HepG2 (cell line): Measurements from ENCODE around the gene PLRG1. TPM values are rescaled to one million over a fixed set of nuclear protein-coding genes. Genes with fewer than 3 reads are reported as not detected.

ENCODE experiments used
- ATAC-seq: fragments of 200-7000 bp; cut with Tn5 transposase; 3 replicates; pipeline ENCODE4 v1.9.1; 2020; ENCODE audit warnings: mild to moderate bottlenecking, moderate library complexity
- BruUV-seq: library from RNA; stranded (reverse); fragments of 400-500 nt; replicated peaks from 2 replicates; lab custom pipeline; 2021; lab: Mats Ljungman, UMichigan
- CTCF ChIA-PET: fragments of 300-600 bp; formaldehyde crosslinking; extraction: SDS; loops from one replicate; lab custom pipeline; 2021; ENCODE audit warnings: low total read pairs, inconsistent platforms, low intra/inter-chr PET ratio; lab: Yijun Ruan, JAX
- POLR2A ChIA-PET: fragments of 350-600 bp; sonication (Branson Sonifier 250); formaldehyde crosslinking; loops from one replicate; lab custom pipeline; 2020; ENCODE audit warnings: antibody characterized with exemption, inconsistent platforms; lab: Yijun Ruan, JAX
- DNase-seq: peaks from one replicate; pipeline ENCODE4 v3.0.0-alpha.2; 2015; ENCODE audit warnings: low spot score
- FAIRE-seq: peaks from 3 replicates; lab custom pipeline; 2011; peaks lifted over from hg19 to GRCh38; lab: Jason Lieb, UNC
- H2AFZ ChIP-seq: one replicate; pipeline ENCODE4 v1.6.1; 2011; ENCODE audit warnings: low read length, inconsistent platforms
- H3K27ac ChIP-seq: fragments of 300-600 bp; 3 replicates; pipeline ENCODE4 v1.8.0; 2011; ENCODE audit warnings: mixed run types, mild to moderate bottlenecking, mixed read lengths, low read length, inconsistent platforms; ENCODE audit not compliant: insufficient read depth; ENCODE audit errors: extremely low read length
- H3K27me3 ChIP-seq, 2 experiments: fragments of 200-600 bp in 1 of 2; 2 replicates in 1 of 2; 3 replicates in 1 of 2; pipeline versions ENCODE4 v1.6.0 to v1.8.0; 2011; ENCODE audit warnings: low read length in 2 of 2, mild to moderate bottlenecking in 2 of 2, moderate library complexity in 2 of 2, inconsistent platforms in 1 of 2; ENCODE audit not compliant: insufficient read depth in 2 of 2, control insufficient read depth in 1 of 2
- H3K36me3 ChIP-seq, 2 experiments: fragments of 200-600 bp in 1 of 2; replicated peaks in 1 of 2; 2 replicates in 1 of 2; 3 replicates in 1 of 2; pipeline versions ENCODE4 v1.5.1 to v1.8.0; 2011; ENCODE audit warnings: low read length in 2 of 2, inconsistent platforms in 1 of 2; ENCODE audit not compliant: insufficient read depth in 2 of 2, control insufficient read depth in 1 of 2
- H3K4me1 ChIP-seq: 2 replicates; pipeline ENCODE4 v1.5.1; 2012; ENCODE audit warnings: low read length, inconsistent platforms; ENCODE audit not compliant: insufficient read depth
- H3K4me2 ChIP-seq: 2 replicates; pipeline ENCODE4 v1.6.0; 2011; ENCODE audit warnings: low read depth, low read length, inconsistent platforms
- H3K4me3 ChIP-seq, 3 experiments: fragments of 200-600 bp in 1 of 3; sonication (generic), shearing (Covaris generic) in 1 of 3; replicated peaks in 1 of 3; 2 replicates each; pipeline ENCODE4 v1.5.1; 2011 to 2016; ENCODE audit warnings: low read length in 3 of 3, inconsistent platforms in 2 of 3, low read depth in 2 of 3, mild to moderate bottlenecking in 2 of 3, control low read depth in 1 of 3, mixed read lengths in 1 of 3; ENCODE audit not compliant: insufficient read depth in 1 of 3
- H3K79me2 ChIP-seq: one replicate; pipeline ENCODE4 v1.6.1; 2011; ENCODE audit warnings: low read length, inconsistent platforms; ENCODE audit not compliant: insufficient read depth
- H3K9ac ChIP-seq: 2 replicates; pipeline ENCODE4 v1.6.0; 2011; ENCODE audit warnings: mild to moderate bottlenecking, low read depth, low read length, inconsistent platforms; ENCODE audit not compliant: insufficient read depth
- H3K9me3 ChIP-seq: 2 replicates; pipeline ENCODE4 v1.5.1; 2012; ENCODE audit warnings: mild to moderate bottlenecking, low read length
- H4K20me1 ChIP-seq: 2 replicates; pipeline ENCODE4 v1.6.0; 2011; ENCODE audit warnings: inconsistent platforms, mild to moderate bottlenecking, low read length, moderate library complexity; ENCODE audit not compliant: insufficient read depth
- AKAP8 ChIP-seq: sonication (generic); formaldehyde crosslinking; IDR thresholded peaks from 2 replicates; pipeline ENCODE4 v1.5.1; 2020; ENCODE audit warnings: mild to moderate bottlenecking, missing genetic modification reagents
- ATRX ChIP-seq: sonication (generic); formaldehyde crosslinking; IDR thresholded peaks from 2 replicates; pipeline ENCODE4 v1.4.0; 2020; ENCODE audit warnings: missing genetic modification reagents, borderline replicate concordance
- FOXK1 ChIP-seq: sonication (generic); formaldehyde crosslinking; IDR thresholded peaks from 2 replicates; pipeline ENCODE4 v1.4.0; 2020; ENCODE audit warnings: low read depth, missing genetic modification reagents, borderline replicate concordance
- GABPA ChIP-seq, 2 experiments: IDR thresholded peaks; 2 replicates each; pipeline ENCODE4 v1.6.1; 2011 to 2016; ENCODE audit warnings: low read depth in 2 of 2, low read length in 1 of 2, missing biosample characterization in 1 of 2, missing genetic modification characterization in 1 of 2
- HMGA1 ChIP-seq: sonication (generic); formaldehyde crosslinking; conservative IDR thresholded peaks from 2 replicates; pipeline ENCODE4 v1.4.0; 2020; ENCODE audit warnings: missing genetic modification reagents
- MIER3 ChIP-seq: IDR thresholded peaks from 2 replicates; pipeline ENCODE4 v1.6.1; 2016; ENCODE audit warnings: missing compliant biosample characterization, borderline replicate concordance
- MNT ChIP-seq: fragments of 450-650 bp; IDR thresholded peaks from 2 replicates; pipeline ENCODE4 v1.6.1; 2016
- NR2F1 ChIP-seq, 2 experiments: fragments of 450-650 bp in 1 of 2; formaldehyde crosslinking in 1 of 2; IDR thresholded peaks; 2 replicates each; pipeline versions ENCODE4 v1.5.0 to v1.6.1; 2016 to 2020; ENCODE audit warnings: mild to moderate bottlenecking in 1 of 2, missing compliant biosample characterization in 1 of 2, missing genetic modification reagents in 1 of 2, moderate library complexity in 1 of 2
- SMYD3 ChIP-seq: sonication (generic); formaldehyde crosslinking; IDR thresholded peaks from 2 replicates; pipeline ENCODE4 v1.8.1; 2023; ENCODE audit warnings: mild to moderate bottlenecking, missing genetic modification reagents
- TEAD2 ChIP-seq: sonication (generic); formaldehyde crosslinking; IDR thresholded peaks from 2 replicates; pipeline ENCODE4 v1.9.0; 2021; ENCODE audit warnings: missing genetic modification reagents
- ZFP62 ChIP-seq: sonication (generic); formaldehyde crosslinking; IDR thresholded peaks from 2 replicates; pipeline ENCODE4 v1.4.0; 2020; ENCODE audit warnings: missing genetic modification reagents
- WGBS: methylation state at CpG from one replicate; pipeline ENCODE4 v1.1.6; 2017; ENCODE audit warnings: low lambda C conversion rate; 5-methylcytosine and 5-hydroxymethylcytosine counted together
- in situ Hi-C: cut with HindIII; loops from 2 replicates; pipeline ENCODE4 v1.10.0; 2017; ENCODE audit warnings: low pct_unique_long_range_greater_than_20kb; ENCODE audit not compliant: extremely low pct_ligation_motif_present
- intact Hi-C: fragments of 100-400 bp; cut with micrococcal nuclease; formaldehyde crosslinking; loops from one replicate; pipeline ENCODE4 v1.10.0; 2022; ENCODE audit not compliant: unreplicated experiment
- polyA plus RNA-seq, 8 experiments: library from polyadenylated mRNA; depleted of rRNA in 3 of 8; stranded (reverse) in 7 of 8; unstranded in 1 of 8; fragments of >200 nt; fragmentation: Illumina TruSeq in 4 of 8; extraction: Trizol in 4 of 8; gene quantifications; 2 replicates each; pipeline versions ENCODE4 v1.2.1 to v1.2.3, GENCODE V29; 2011 to 2016; ENCODE audit warnings: low read depth in 4 of 8, missing spikeins in 1 of 8, mixed read lengths in 1 of 8; ENCODE audit not compliant: insufficient read depth in 1 of 8
- total RNA-seq, 5 experiments: library from RNA; depleted of rRNA; stranded (reverse); fragments of >200 nt; fragmentation: Illumina TruSeq; extraction: Trizol; gene quantifications; 2 replicates each; pipeline ENCODE4 v1.2.3, GENCODE V29; 2016; ENCODE audit warnings: low read depth in 1 of 5
- TF ChIP-seq, protein P1 (sequence below): sonication (generic); formaldehyde crosslinking; IDR thresholded peaks from 2 replicates; pipeline ENCODE4 v1.5.0; 2020; ENCODE audit warnings: mild to moderate bottlenecking, missing genetic modification reagents, moderate library complexity

The PLRG1 gene
- total and polyA plus RNA-seq, 2 of the 13 experiments (the other 11 are each of a cell fraction or from before 2014, with no cell fraction given): 77.3 to 110 TPM

- POLR2A ChIA-PET: no interaction called here
- TF ChIP-seq SMYD3 (CRISPR knock-in tag): no peak
- no peak for TF ChIP-seq ATRX (CRISPR knock-in tag)
- no peak for TF ChIP-seq ZFP62 (CRISPR knock-in tag)
- no peak for TF ChIP-seq AKAP8 (CRISPR knock-in tag)
- no peak for TF ChIP-seq MNT
- no peak for TF ChIP-seq HMGA1 (CRISPR knock-in tag)
- TF ChIP-seq MIER3: no peak
- no peak for TF ChIP-seq GABPA (IDR thresholded peaks at IDR 0.05; ENCODE audit: low read depth, low read length)
- no peak for TF ChIP-seq GABPA (CRISPR knock-in tag; IDR thresholded peaks at IDR 0.05; ENCODE audit: low read depth)
- no peak for TF ChIP-seq TEAD2
- no peak for TF ChIP-seq FOXK1
- TF ChIP-seq, protein P1, sequence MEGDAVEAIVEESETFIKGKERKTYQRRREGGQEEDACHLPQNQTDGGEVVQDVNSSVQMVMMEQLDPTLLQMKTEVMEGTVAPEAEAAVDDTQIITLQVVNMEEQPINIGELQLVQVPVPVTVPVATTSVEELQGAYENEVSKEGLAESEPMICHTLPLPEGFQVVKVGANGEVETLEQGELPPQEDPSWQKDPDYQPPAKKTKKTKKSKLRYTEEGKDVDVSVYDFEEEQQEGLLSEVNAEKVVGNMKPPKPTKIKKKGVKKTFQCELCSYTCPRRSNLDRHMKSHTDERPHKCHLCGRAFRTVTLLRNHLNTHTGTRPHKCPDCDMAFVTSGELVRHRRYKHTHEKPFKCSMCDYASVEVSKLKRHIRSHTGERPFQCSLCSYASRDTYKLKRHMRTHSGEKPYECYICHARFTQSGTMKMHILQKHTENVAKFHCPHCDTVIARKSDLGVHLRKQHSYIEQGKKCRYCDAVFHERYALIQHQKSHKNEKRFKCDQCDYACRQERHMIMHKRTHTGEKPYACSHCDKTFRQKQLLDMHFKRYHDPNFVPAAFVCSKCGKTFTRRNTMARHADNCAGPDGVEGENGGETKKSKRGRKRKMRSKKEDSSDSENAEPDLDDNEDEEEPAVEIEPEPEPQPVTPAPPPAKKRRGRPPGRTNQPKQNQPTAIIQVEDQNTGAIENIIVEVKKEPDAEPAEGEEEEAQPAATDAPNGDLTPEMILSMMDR (CRISPR knock-in tag): no peak
- TF ChIP-seq NR2F1 (CRISPR knock-in tag; IDR thresholded peaks at IDR 0.05): no peak
- TF ChIP-seq, all 625 proteins: peak for 0
Observed at GRCh38 chr4:154507156-154507555, 43.0 kb downstream of the PLRG1 start.

More at GRCh38 chr4:154507156-154507555, 43.0 kb downstream of the PLRG1 start:
- Histone ChIP-seq H2AFZ (no peak overlapping the region), H3K9me3 (no peaks in the 10 kb centered on the region), H4K20me1 (no peaks in the 10 kb centered on the region), H3K4me2 (no peak overlapping the region), H3K79me2 (no peaks in the 10 kb centered on the region), H3K27me3 (no peaks in the 10 kb centered on the region; a peak in 2 of 5 replicates), H3K36me3 (no peaks in the 10 kb centered on the region), H3K27ac (no peak overlapping the region), H3K4me1 (no peaks in the 10 kb centered on the region), H3K4me3 (no peak overlapping the region), H3K9ac (no peak overlapping the region)
- FAIRE-seq: no peak
- DNase-seq: no peak
- in situ Hi-C loops (loop anchor here (5.0 kb wide), 1 partner anchor 110 kb away; no protein-coding TSS in a partner anchor), intact Hi-C loops (loop anchor here (2.0 kb wide), 1 partner anchor 178 kb away; no protein-coding TSS in a partner anchor)
- ATAC-seq: no peak
- 5% methylated on average over 3 of the region's 3 CpGs for WGBS
- CTCF ChIA-PET: no interaction called here
- BruUV-seq: no TSS peak
